ENCODE results near the gene SH3RF2.
"Not testable (repeated sequence)": the region's sequence is repeated elsewhere in the genome, so short reads cannot be mapped to it uniquely, and the experiment has no call there.

- TF ChIP-seq CBX2 (IDR thresholded peaks at IDR 0.05; ENCODE audit: low read depth, low read length); CBX2 (CRISPR knock-in tag; IDR thresholded peaks at IDR 0.05; ENCODE audit: low read depth); MLX (CRISPR knock-in tag; IDR thresholded peaks at IDR 0.05); ZNF337 (CRISPR knock-in tag; IDR thresholded peaks at IDR 0.05; ENCODE audit: borderline replicate concordance, low read depth); ZNF350 (CRISPR knock-in tag; IDR thresholded peaks at IDR 0.05; ENCODE audit: borderline replicate concordance, low read depth); ZBTB39 (CRISPR knock-in tag; IDR thresholded peaks at IDR 0.05); CBFB (CRISPR knock-in tag; IDR thresholded peaks at IDR 0.05); EZH2 (conservative IDR thresholded peaks at IDR 0.05; ENCODE audit: low read depth, low read length); RXRA (CRISPR knock-in tag; IDR thresholded peaks at IDR 0.05): not testable (repeated sequence)
Measured at GRCh38 chr5:145954140-145954539, 17.8 kb downstream of the SH3RF2 start.
